HG02759 (cell line): Measurements from ENCODE around the gene SYNC.

Experiments used
- ATAC-seq: cut with Tn5 transposase; IDR thresholded peaks from one replicate; pipeline ENCODE4 v1.9.1; 2021; ENCODE audit warnings: mild to moderate bottlenecking, moderate library complexity; ENCODE audit not compliant: unreplicated experiment

The SYNC gene

GRCh38 chr1:32702599-32703478 lies at the start of gene SYNC:
SYNC (minus strand) TSS chr1:32702770; CDS start chr1:32702660, 110 bp downstream.
- ATAC-seq, result no peak

GRCh38 chr1:32749771-32750170 lies 47.2 kb upstream of the SYNC start:
- ATAC-seq, result no peak

- ATAC-seq, result no peak
These were observed 46.8 kb upstream of the SYNC start for GRCh38 chr1:32749332-32749731.

- ATAC-seq, result no peak
These were observed 46.4 kb upstream of the SYNC start for GRCh38 chr1:32748926-32749325.

- no peak for ATAC-seq
These were observed 45.8 kb upstream of the SYNC start for GRCh38 chr1:32748348-32748747.

GRCh38 chr1:32746130-32746529 lies 43.6 kb upstream of the SYNC start:
- ATAC-seq, result no peak

GRCh38 chr1:32744071-32744425 lies 41.5 kb upstream of the SYNC start:
- ATAC-seq, result no peak

GRCh38 chr1:32743380-32744070 lies 41.0 kb upstream of the SYNC start:
- ATAC-seq, result no peak

GRCh38 chr1:32742956-32743355 lies 40.4 kb upstream of the SYNC start:
- ATAC-seq, result no peak

GRCh38 chr1:32742199-32742947 lies 39.8 kb upstream of the SYNC start:
- no peak for ATAC-seq

GRCh38 chr1:32741413-32742198 lies 39.0 kb upstream of the SYNC start:
- ATAC-seq, result no peak

- no peak for ATAC-seq
These were observed 38.5 kb upstream of the SYNC start for GRCh38 chr1:32741059-32741412.

- no peak for ATAC-seq
These were observed 34.5 kb upstream of the SYNC start for GRCh38 chr1:32736812-32737791.

GRCh38 chr1:32733582-32734321 lies 31.2 kb upstream of the SYNC start:
- no peak for ATAC-seq

GRCh38 chr1:32729254-32730046 lies 26.9 kb upstream of the SYNC start:
- ATAC-seq, result no peak

- ATAC-seq, result no peak
These were observed 26.0 kb upstream of the SYNC start for GRCh38 chr1:32728413-32729077.

GRCh38 chr1:32727876-32728275 lies 25.3 kb upstream of the SYNC start:
- ATAC-seq, result no peak

GRCh38 chr1:32725615-32725982 lies 23.0 kb upstream of the SYNC start:
- no peak for ATAC-seq
